Activated CD4-positive, CD25-positive, alpha-beta regulatory T cell (primary cell): Measurements from ENCODE around the gene CBX7.

Source experiments
- DNase-seq, 4 experiments: peaks; one replicate each; lab custom pipeline; 2025; lab: John Stamatoyannopoulos, UW

The CBX7 gene

DNA sequence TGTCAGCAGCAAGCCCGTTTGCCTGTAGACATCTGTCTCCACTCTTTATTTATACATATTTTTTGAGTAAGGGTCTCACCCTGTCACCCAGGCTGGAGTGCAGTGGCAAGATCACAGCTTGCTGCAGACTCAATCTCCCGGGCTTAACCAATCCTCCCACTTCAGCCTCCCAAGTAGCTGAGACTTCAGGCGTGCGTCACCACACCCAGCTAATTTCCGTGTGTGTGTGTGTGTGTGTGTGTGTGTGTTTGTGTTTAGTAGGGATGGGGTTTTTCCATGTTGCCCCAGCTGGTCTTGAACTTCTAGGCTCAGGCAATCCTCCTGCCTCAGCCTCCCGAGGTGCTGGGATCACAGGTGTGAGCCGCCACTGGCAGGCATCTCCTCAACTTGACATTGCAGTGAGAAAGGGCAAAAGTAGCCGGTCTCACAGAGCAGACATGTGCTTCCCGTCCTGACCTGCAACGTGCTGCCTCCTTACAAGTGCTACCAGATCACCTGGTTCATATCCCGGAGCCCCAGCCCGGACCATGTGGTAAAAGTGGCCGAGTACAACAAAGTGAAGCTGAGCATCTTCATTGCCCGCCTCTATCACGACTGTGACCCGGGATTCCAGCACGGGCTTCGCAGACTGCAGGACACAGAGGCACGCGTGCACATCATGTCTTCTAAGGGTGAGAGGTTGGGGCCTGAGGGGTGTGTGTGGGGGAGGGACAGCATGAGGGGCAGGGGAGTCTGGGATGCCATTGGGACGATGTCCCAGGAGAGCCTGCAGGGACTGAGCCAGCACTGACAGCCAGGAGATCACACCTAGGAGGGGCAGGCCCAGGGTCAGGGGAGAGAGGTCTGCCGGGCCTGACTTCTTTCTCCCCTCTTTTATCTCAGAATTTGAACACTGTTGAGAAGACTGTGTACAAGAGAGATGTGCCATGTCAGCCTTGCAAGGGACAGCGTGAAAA, 61.1 kb downstream of the CBX7 start:
- no peak for DNase-seq

- peak; percentile 42 to 76 (median 52) for DNase-seq
Observed at GRCh38 chr22:39090426-39091064, 61.9 kb downstream of the CBX7 start.

DNA sequence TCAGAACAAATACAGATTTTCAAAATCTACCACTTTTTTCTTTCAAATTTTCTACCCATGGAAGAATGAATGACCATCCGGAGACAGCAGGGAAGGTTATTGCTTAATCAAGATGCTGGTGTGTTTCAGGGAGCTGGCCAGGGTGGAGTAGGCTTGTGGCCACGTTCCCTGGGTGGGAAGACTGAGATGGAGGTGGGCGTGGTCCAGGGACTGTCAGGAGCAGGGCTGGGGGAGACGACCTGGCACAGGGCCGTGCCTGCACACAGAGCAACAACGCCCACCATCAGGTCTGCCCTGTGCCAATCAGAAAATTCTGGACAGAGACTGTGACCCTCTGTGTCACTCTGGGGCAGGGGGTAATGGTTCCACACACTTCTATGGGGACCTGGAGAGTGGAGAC, 62.6 kb downstream of the CBX7 start:
- no peak for DNase-seq

DNA sequence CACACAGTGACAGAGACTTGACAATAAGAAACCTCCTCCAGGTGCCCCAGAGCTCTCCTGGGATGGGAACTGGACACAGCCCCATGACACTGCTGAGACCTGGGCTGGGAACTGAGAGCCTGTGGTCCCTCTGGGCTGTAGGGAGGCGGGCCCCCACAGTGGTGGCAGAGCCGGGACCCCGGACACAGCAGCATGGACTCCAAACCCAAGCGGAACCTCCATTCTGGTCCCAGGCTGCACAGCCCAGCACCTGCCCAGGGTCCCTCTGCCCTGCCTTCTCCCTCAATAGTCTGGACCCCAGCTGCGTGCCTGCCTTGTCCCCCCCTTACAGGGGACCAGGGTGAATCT, 63.8 kb downstream of the CBX7 start:
- no peak for DNase-seq

GRCh38 chr22:39087881-39088684, 64.4 kb downstream of the CBX7 start:
- DNase-seq, result no peak

DNA sequence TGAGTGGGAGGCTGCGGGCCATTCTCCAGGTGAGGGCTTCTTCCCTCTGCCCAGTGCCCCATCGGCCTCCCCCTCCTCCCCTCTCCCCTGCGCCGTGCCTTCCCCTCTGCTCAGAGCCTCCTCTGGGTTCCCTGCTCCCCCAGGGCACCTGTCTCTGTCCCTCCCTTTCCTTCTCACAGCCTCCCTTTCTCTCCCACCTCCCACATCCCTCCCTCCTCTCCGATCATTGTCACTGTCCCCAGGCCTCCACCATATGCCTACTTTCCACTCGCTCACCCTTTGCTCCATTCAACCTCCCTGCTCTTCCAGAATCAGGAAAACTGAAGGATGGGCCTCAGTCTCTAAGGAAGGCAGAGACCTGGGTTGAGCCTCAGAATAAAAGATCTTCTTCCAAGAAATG, 65.4 kb downstream of the CBX7 start:
- no peak for DNase-seq

- DNase-seq, result no peak
Observed at GRCh38 chr22:39084666-39085065, 67.8 kb downstream of the CBX7 start.

DNA sequence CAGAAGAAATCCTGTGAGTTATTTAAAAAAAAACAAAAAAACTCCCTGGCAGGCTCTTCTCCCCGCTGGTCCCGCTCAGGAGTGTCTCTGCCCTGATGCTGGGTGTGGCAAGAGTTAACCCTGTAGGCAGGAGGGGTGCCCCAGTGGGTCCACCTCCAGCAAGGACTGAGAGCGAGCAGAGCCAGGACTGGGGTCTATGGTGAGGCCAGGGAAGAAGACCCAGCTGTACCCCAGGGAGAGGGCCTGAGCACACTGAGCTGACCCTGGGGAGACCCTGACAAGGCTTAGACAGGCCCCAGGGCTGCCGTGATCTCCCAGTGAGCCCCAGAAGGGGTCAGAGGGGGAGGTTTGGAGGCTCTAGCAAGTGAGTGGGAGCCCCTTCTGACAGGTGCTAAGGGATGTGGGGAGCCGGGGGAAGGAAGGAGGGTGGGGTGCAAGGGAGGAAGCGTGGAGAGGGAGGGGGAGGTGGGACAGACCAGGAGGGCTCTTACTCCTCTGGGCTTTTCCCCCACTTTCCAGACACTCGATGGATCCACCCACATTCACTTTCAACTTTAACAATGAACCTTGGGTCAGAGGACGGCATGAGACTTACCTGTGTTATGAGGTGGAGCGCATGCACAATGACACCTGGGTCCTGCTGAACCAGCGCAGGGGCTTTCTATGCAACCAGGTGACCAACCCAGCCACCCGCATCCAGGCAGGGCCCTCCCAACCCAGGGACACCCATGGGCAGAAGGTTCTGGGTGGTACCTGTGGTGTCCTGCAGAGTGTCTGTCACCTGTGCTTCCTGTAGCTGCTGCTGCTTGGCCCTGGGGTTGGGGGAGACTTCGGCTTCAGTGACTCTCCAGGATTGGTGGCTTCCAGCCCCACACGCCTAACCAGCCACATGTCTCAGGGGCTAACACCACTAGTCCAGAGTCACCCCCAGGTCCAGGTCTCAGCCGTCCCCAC, 69.0 kb downstream of the CBX7 start:
- no peak for DNase-seq

DNA sequence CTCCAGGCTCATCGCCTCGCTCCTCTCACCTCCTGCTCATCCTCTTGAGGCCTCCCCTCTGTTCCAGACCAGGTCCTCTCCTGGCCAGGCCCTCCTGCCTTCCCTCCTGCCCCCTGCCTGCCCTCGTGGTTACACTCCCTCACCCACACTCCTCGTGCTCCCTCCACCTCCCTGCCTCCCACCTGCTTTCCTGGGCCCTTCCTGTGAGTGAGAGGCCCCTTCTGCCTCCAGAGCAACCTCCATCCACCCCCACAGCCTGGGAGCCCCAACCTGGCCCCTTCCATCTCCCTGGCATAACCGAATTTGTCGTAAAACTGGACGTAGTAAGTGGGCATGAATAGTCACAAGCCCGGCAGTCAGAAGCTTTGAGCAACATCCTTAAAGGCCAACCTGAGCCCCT, 70.9 kb downstream of the CBX7 start:
- DNase-seq, result no peak

GRCh38 chr22:39081016-39081415, 71.5 kb downstream of the CBX7 start:
- no peak for DNase-seq
